ENCODE data around the gene ILKAP.
A peak's percentile ranks its signal among the peaks of the same experiment; 100 is the strongest.

The ILKAP gene

DNA sequence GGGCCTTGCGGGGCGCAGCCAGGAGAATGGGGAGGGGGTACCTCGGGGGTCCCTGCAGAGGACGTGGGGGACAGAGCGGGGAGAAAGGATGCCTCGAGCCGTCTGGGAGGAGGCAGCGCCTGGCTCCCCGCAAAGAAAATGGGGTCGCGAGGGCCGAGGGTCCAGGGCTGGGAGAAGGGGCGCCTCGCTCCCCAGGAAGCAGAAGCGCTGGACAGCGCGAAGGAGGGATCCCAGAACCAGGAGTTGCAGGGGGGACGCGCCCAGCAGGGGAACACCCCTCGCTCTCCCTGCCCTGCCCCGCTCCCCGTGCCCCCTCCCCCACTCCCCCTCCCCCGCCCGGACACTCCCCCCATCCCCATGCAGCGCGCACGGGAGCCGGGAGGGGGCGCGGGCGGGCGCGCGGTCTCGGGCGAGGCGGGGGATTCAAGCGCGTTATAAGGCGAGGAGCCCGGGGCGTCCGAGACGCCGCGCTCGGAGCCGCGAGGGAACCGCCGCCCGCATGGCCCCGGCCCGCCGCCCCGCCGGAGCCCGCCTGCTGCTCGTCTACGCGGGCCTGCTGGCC is 44.9 kb downstream of the ILKAP start, which contains the start of gene ERFE:
TSS of gene ERFE (plus strand) at position 462 of the 562 bp plus-strand sequence. CDS start at position 500, 38 bp downstream.
- ChIA-PET POLR2A (no interaction called here), CTCF (interaction anchor here (0.7 to 3.1 kb wide), 5 partner anchors 9 to 105 kb away, joined by 3 to 28 read pairs (median 4); no protein-coding TSS in a partner anchor)
- TF ChIP-seq, protein P1, sequence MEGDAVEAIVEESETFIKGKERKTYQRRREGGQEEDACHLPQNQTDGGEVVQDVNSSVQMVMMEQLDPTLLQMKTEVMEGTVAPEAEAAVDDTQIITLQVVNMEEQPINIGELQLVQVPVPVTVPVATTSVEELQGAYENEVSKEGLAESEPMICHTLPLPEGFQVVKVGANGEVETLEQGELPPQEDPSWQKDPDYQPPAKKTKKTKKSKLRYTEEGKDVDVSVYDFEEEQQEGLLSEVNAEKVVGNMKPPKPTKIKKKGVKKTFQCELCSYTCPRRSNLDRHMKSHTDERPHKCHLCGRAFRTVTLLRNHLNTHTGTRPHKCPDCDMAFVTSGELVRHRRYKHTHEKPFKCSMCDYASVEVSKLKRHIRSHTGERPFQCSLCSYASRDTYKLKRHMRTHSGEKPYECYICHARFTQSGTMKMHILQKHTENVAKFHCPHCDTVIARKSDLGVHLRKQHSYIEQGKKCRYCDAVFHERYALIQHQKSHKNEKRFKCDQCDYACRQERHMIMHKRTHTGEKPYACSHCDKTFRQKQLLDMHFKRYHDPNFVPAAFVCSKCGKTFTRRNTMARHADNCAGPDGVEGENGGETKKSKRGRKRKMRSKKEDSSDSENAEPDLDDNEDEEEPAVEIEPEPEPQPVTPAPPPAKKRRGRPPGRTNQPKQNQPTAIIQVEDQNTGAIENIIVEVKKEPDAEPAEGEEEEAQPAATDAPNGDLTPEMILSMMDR (IDR thresholded peaks at IDR 0.05; ENCODE audit: insufficient read depth, low read length, missing control alignments), result peak; percentile 72
- peak within 1 kb of the TSS; percentile 43 for H3K4me3 ChIP-seq (ENCODE audit: low read depth, low read length)
- DNase-seq (ENCODE audit: low read depth, low spot score), result no peak

- TF ChIP-seq, protein P1 (IDR thresholded peaks at IDR 0.05; ENCODE audit: insufficient read depth, low read length, missing control alignments), result no peak
- DNase-seq (ENCODE audit: low read depth, low spot score), result no peak
- POLR2A ChIA-PET, result no interaction called here
Observed at GRCh38 chr2:238158018-238158508, 45.4 kb downstream of the ILKAP start.

DNA sequence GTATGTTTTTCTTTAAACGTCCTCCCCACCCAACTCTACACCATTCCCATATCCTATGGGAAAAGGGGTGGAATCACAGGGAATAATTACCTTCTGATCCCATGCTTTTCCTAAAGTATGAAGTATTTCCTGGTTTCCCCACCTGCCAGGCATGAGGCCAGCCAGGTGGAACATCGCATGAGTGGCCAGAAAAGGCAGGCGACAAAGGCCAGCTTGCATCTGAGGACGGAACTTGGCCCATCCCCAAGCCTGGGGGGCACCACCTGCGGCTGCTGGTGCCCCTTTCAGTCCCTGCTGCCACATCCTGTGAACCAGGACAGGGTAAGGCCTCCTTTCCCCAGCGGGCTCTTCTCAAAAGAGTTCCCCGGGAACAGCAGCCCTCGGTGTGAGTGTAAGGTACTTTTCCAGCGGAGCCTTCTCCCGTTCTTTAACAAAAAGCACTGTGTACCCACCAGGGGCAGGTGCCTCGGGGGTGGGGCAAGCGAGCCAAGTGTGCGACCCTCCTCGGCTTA is 45.9 kb downstream of the ILKAP start:
- CTCF ChIA-PET, result no interaction called here
- no peak overlapping the region for H3K4me3 ChIP-seq (ENCODE audit: low read depth, low read length)
- POLR2A ChIA-PET, result no interaction called here
- DNase-seq (ENCODE audit: low read depth, low spot score), result no peak
- TF ChIP-seq, protein P1 (IDR thresholded peaks at IDR 0.05; ENCODE audit: insufficient read depth, low read length, missing control alignments), result no peak

More at GRCh38 chr2:238158018-238158508, 45.4 kb downstream of the ILKAP start:
- no peak overlapping the region for H3K4me3 ChIP-seq (ENCODE audit: low read depth, low read length)
- CTCF ChIA-PET, result no interaction called here

DNA sequence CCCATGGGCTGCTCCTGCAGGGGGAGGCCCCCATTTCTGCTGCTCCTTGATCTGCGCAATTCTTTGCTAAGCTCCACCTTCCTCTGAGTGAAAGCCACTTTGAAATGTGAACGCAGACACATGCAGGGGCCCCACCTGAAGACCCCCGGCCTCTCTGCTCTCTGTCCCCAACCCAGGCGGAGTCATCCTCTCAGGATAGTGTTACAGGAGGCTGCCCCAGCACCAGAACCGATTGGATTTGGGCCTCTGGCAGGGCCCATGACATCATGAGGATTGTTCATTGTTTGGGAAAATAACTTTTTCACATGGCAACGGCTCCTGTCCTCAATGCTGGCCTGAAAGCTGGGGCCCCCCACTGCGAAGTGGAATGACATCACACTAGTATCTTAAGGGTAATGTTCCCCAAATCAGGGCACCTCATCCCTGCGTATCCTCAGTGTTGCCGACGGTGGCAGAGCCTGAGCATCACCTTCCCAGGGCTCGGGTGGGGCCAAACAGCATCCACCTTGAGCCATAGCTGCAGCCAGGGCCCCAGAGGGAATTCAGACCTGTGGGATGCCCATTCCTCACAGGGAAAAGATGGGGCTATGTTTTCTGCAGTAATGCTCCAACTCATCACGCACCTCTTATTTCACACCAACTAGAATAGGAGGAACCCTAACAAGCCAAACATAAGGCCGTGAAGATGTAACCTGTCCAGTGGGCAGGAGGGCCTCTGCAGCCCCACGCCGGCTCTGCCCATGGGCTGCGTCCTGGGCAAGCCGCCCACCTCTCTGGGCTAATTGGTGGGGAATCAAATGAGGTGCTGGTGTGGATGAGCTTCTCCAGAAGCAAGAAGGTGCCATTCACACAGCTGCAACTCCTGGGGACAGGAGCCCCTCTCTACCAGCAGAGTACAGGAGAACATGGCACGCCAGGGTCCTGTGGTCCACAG is 47.5 kb downstream of the ILKAP start:
- DNase-seq (ENCODE audit: low read depth, low spot score), result no peak
- no peak overlapping the region for H3K4me3 ChIP-seq (ENCODE audit: low read depth, low read length)
- ChIA-PET CTCF (interaction anchor here (1.2 to 1.7 kb wide), 2 partner anchors 18 to 20 kb away, joined by 3 to 4 read pairs; no protein-coding TSS in a partner anchor), POLR2A (no interaction called here)
- TF ChIP-seq, protein P1 (IDR thresholded peaks at IDR 0.05; ENCODE audit: insufficient read depth, low read length, missing control alignments), result no peak

GRCh38 chr2:238155051-238155760 is 48.3 kb downstream of the ILKAP start:
- TF ChIP-seq, protein P1 (IDR thresholded peaks at IDR 0.05; ENCODE audit: insufficient read depth, low read length, missing control alignments), result no peak
- POLR2A ChIA-PET, result no interaction called here

More at GRCh38 chr2:238155051-238155760, 48.3 kb downstream of the ILKAP start:
- DNase-seq (ENCODE audit: low read depth, low spot score), result peak; percentile 37
- CTCF ChIA-PET, result interaction anchor here (0.9 to 1.7 kb wide), 5 partner anchors 10 to 88 kb away, joined by 3 to 4 read pairs (median 3); no protein-coding TSS in a partner anchor
- no peak overlapping the region for H3K4me3 ChIP-seq (ENCODE audit: low read depth, low read length)

All from AG04449 (cell line).